WTC11 (cell line): ENCODE results near the gene CRNKL1. TPM values are rescaled to one million over a fixed set of nuclear protein-coding genes. Genes with fewer than 3 reads are reported as not detected.

Source experiments
- ATAC-seq: fragments of 200-7000 bp; cut with Tn5 transposase; 2 replicates; pipeline ENCODE4 v1.10.0; 2021; ENCODE audit warnings: mild to moderate bottlenecking, moderate library complexity
- CTCF ChIA-PET: fragments of 300-600 bp; sonication (Branson Sonifier 250); formaldehyde crosslinking; loops from one replicate; lab custom pipeline; 2021; ENCODE audit warnings: antibody characterized with exemption; lab: Charles Lee
- POLR2A ChIA-PET: fragments of 350-600 bp; sonication (Branson Sonifier 250); formaldehyde crosslinking; loops from one replicate; lab custom pipeline; 2021; ENCODE audit warnings: antibody characterized with exemption; lab: Charles Lee
- DNase-seq: peaks from one replicate; pipeline ENCODE4 v3.0.0; 2021; ENCODE audit warnings: low spot score
- H3K27ac Mint-ChIP-seq: 2 replicates; pipeline ENCODE4 v1.8.0; 2021; ENCODE audit warnings: mixed read lengths
- H3K27me3 Mint-ChIP-seq: 2 replicates; pipeline ENCODE4 v1.8.0; 2021; ENCODE audit warnings: low read depth, mild to moderate bottlenecking, moderate library complexity, mixed read lengths
- H3K36me3 Mint-ChIP-seq: 2 replicates; pipeline ENCODE4 v1.8.0; 2021; ENCODE audit warnings: mixed read lengths
- H3K4me1 Mint-ChIP-seq: 2 replicates; pipeline ENCODE4 v1.8.0; 2022; ENCODE audit warnings: mixed read lengths
- H3K4me3 Mint-ChIP-seq: 2 replicates; pipeline ENCODE4 v1.8.0; 2021; ENCODE audit warnings: mild to moderate bottlenecking, moderate library complexity, mixed read lengths
- H3K9me3 Mint-ChIP-seq: 2 replicates; pipeline ENCODE4 v1.8.0; 2021; ENCODE audit warnings: mixed read lengths
- AR ChIP-seq: fragments of 250-450 bp; sonication (Bioruptor Pico); IDR thresholded peaks from 2 replicates; pipeline ENCODE4 v1.9.0; 2021; ENCODE audit warnings: mild to moderate bottlenecking
- CREM ChIP-seq: sonication (generic); formaldehyde crosslinking; IDR thresholded peaks from 2 replicates; pipeline ENCODE4 v1.8.1; 2022; ENCODE audit warnings: mild to moderate bottlenecking, missing genetic modification reagents, moderate library complexity
- ESRRA ChIP-seq: sonication (generic); formaldehyde crosslinking; IDR thresholded peaks from 2 replicates; pipeline ENCODE4 v1.8.1; 2022; ENCODE audit warnings: mild to moderate bottlenecking, missing genetic modification reagents, borderline replicate concordance
- GABPB1 ChIP-seq: sonication (generic); formaldehyde crosslinking; IDR thresholded peaks from 2 replicates; pipeline ENCODE4 v1.8.1; 2023; ENCODE audit warnings: mild to moderate bottlenecking, missing genetic modification reagents
- GRHL2 ChIP-seq: fragments of 250-450 bp; sonication (Bioruptor Pico); IDR thresholded peaks from 2 replicates; pipeline ENCODE4 v1.8.0; 2022; ENCODE audit warnings: mild to moderate bottlenecking, moderate library complexity; ENCODE audit not compliant: insufficient replicate concordance, severe bottlenecking
- IRF1 ChIP-seq: sonication (generic); formaldehyde crosslinking; IDR thresholded peaks from 2 replicates; pipeline ENCODE4 v1.8.0; 2023; ENCODE audit warnings: missing genetic modification reagents
- MLX ChIP-seq: sonication (generic); formaldehyde crosslinking; IDR thresholded peaks from 2 replicates; pipeline ENCODE4 v1.8.1; 2023; ENCODE audit warnings: mild to moderate bottlenecking, missing genetic modification reagents, moderate library complexity
- NFATC4 ChIP-seq: fragments of 250-450 bp; sonication (Bioruptor Pico); IDR thresholded peaks from 2 replicates; pipeline ENCODE4 v1.9.0; 2021; ENCODE audit warnings: mild to moderate bottlenecking
- NR2C2 ChIP-seq: sonication (generic); formaldehyde crosslinking; IDR thresholded peaks from 2 replicates; pipeline ENCODE4 v1.8.0; 2022; ENCODE audit warnings: mild to moderate bottlenecking, missing genetic modification reagents
- NR3C1 ChIP-seq: sonication (generic); formaldehyde crosslinking; conservative IDR thresholded peaks from 2 replicates; pipeline ENCODE4 v1.8.1; 2023; ENCODE audit warnings: low read depth, mild to moderate bottlenecking, missing genetic modification reagents
- PRDM15 ChIP-seq: sonication (generic); formaldehyde crosslinking; IDR thresholded peaks from 2 replicates; pipeline ENCODE4 v1.8.0; 2022; ENCODE audit warnings: missing genetic modification reagents
- SMAD3 ChIP-seq: sonication (generic); formaldehyde crosslinking; IDR thresholded peaks from 2 replicates; pipeline ENCODE4 v1.8.0; 2022; ENCODE audit warnings: missing genetic modification reagents, mild to moderate bottlenecking, borderline replicate concordance
- SOX15 ChIP-seq: fragments of 250-450 bp; sonication (Bioruptor Pico); IDR thresholded peaks from 2 replicates; pipeline ENCODE4 v1.9.0; 2021; ENCODE audit warnings: mild to moderate bottlenecking
- ZBTB43 ChIP-seq: sonication (generic); formaldehyde crosslinking; IDR thresholded peaks from 2 replicates; pipeline ENCODE4 v1.8.1; 2023; ENCODE audit warnings: mild to moderate bottlenecking, missing genetic modification reagents
- ZNF532 ChIP-seq: fragments of 250-450 bp; sonication (Bioruptor Pico); IDR thresholded peaks from 2 replicates; pipeline ENCODE4 v1.9.0; 2021; ENCODE audit warnings: mild to moderate bottlenecking, borderline replicate concordance
- ZNF671 ChIP-seq: fragments of 250-450 bp; sonication (Bioruptor Pico); IDR thresholded peaks from 2 replicates; pipeline ENCODE4 v1.8.0; 2021; ENCODE audit warnings: mild to moderate bottlenecking
- ZSCAN18 ChIP-seq: fragments of 250-450 bp; sonication (Bioruptor Pico); IDR thresholded peaks from 2 replicates; pipeline ENCODE4 v2.1.2; 2022; ENCODE audit warnings: mild to moderate bottlenecking, moderate library complexity
- total RNA-seq: library from RNA; stranded (reverse); gene quantifications from 3 replicates; pipeline ENCODE4 v1.2.3, GENCODE V29; 2021

CRNKL1 gene
- total RNA-seq, 1 experiment from 2014 or later = 22.2 TPM

- TF ChIP-seq ZNF532 (CRISPR knock-in tag) = no peak
- TF ChIP-seq IRF1 (CRISPR knock-in tag) = no peak
Observed at GRCh38 chr20:20017844-20018185, 34.5 kb downstream of the CRNKL1 start (continued).

- no peaks in the 10 kb centered on the region for H3K9me3 Mint-ChIP-seq
- ChIA-PET POLR2A (interaction anchor here (1.2 kb wide), 1 partner anchor 35 kb away, joined by 8 read pairs; the partner anchor contains the start of genes CFAP61 and CRNKL1), CTCF (interaction anchor here (0.6 to 2.0 kb wide), 16 partner anchors 8 to 1031 kb away, joined by 3 to 20 read pairs (median 4); partner anchors contain the start of genes CFAP61 and CRNKL1)
- peaks cover 22% of the 10 kb centered on the region for H3K4me1 Mint-ChIP-seq
- no peaks in the 10 kb centered on the region; the same call in 1 of the 2 replicates for H3K27me3 Mint-ChIP-seq
- peak within 1 kb of the TSS; percentile 94 for H3K27ac Mint-ChIP-seq
- peak; percentile 96 for DNase-seq
- peak within 1 kb of the TSS; percentile 87 for H3K4me3 Mint-ChIP-seq
- no peaks in the 10 kb centered on the region for H3K36me3 Mint-ChIP-seq
- ATAC-seq = peak; percentile 96
- TF ChIP-seq SOX15 (CRISPR knock-in tag) (no peak), IRF1 (CRISPR knock-in tag) (peak; percentile 52; the same call in 1 of the 2 replicates), NFATC4 (CRISPR knock-in tag) (0 out of 2 replicates have a peak, but pooled peaks have one; percentile 51), ESRRA (CRISPR knock-in tag) (no peak), AR (no peak), GRHL2 (CRISPR knock-in tag) (no peak), ZSCAN18 (no peak), NR2C2 (CRISPR knock-in tag) (peak; percentile 95), ZBTB43 (no peak; the same call in 1 of the 2 replicates), NR3C1 (CRISPR knock-in tag) (no peak), SMAD3 (CRISPR knock-in tag) (peak; percentile 58; the same call in 1 of the 2 replicates), GABPB1 (CRISPR knock-in tag) (peak; percentile 93), CREM (CRISPR knock-in tag) (0 out of 2 replicates have a peak, but pooled peaks have one; percentile 53), PRDM15 (no peak; the same call in 1 of the 2 replicates), MLX (CRISPR knock-in tag) (no peak), ZNF671 (CRISPR knock-in tag) (no peak)
Observed at GRCh38 chr20:20017001-20017843, 35.0 kb downstream of the CRNKL1 start, which contains the start of gene NAA20. Gene NAA20 (plus strand): TSS chr20:20017362. CDS start chr20:20017397, 35 bp downstream.
